DND-41 (cell line): Measurements from ENCODE around the gene SCAF8.

ENCODE experiments used
- EZH2 ChIP-seq: IDR thresholded peaks from 3 replicates; pipeline ENCODE4 v1.6.1; 2012; ENCODE audit warnings: borderline replicate concordance, low read depth, mild to moderate bottlenecking, moderate library complexity, low read length, inconsistent platforms; ENCODE audit not compliant: severe bottlenecking
- TF ChIP-seq, protein P1 (sequence below): IDR thresholded peaks from 2 replicates; pipeline ENCODE4 v1.5.1; 2012; ENCODE audit warnings: borderline replicate concordance, low read length, moderate library complexity, mild to moderate bottlenecking; ENCODE audit not compliant: poor library complexity, severe bottlenecking; ENCODE audit errors: extremely low read depth

GRCh38 chr6:154773610-154774089, 40.4 kb downstream of the SCAF8 start:
- no peak for TF ChIP-seq EZH2
- TF ChIP-seq, protein P1, sequence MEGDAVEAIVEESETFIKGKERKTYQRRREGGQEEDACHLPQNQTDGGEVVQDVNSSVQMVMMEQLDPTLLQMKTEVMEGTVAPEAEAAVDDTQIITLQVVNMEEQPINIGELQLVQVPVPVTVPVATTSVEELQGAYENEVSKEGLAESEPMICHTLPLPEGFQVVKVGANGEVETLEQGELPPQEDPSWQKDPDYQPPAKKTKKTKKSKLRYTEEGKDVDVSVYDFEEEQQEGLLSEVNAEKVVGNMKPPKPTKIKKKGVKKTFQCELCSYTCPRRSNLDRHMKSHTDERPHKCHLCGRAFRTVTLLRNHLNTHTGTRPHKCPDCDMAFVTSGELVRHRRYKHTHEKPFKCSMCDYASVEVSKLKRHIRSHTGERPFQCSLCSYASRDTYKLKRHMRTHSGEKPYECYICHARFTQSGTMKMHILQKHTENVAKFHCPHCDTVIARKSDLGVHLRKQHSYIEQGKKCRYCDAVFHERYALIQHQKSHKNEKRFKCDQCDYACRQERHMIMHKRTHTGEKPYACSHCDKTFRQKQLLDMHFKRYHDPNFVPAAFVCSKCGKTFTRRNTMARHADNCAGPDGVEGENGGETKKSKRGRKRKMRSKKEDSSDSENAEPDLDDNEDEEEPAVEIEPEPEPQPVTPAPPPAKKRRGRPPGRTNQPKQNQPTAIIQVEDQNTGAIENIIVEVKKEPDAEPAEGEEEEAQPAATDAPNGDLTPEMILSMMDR: no peak
